GM06990 (cell line): ENCODE data around the gene CD9.

Experiments used
- DNase-seq: peaks from one replicate; pipeline ENCODE4 v3.0.0-alpha.2; 2011; ENCODE audit not compliant: insufficient read length; ENCODE audit errors: extremely low read depth
- H3K27me3 ChIP-seq: replicated peaks from 2 replicates; pipeline ENCODE4 v1.6.0; 2011; ENCODE audit warnings: low read length; ENCODE audit not compliant: control insufficient read depth, insufficient read depth
- H3K36me3 ChIP-seq: 2 replicates; pipeline ENCODE4 v1.5.1; 2011; ENCODE audit warnings: low read length; ENCODE audit not compliant: control insufficient read depth, insufficient read depth
- H3K4me3 ChIP-seq: replicated peaks from 2 replicates; pipeline ENCODE4 v1.5.1; 2011; ENCODE audit warnings: low read depth, mild to moderate bottlenecking, control low read depth, low read length
- CTCF ChIP-seq: IDR thresholded peaks from 2 replicates; pipeline ENCODE4 v1.5.1; 2011; ENCODE audit warnings: low read length, control low read depth, mild to moderate bottlenecking, inconsistent platforms; ENCODE audit not compliant: insufficient read depth, poor library complexity, severe bottlenecking

The CD9 gene

GRCh38 chr12:6180268-6181051, 19.7 kb upstream of the CD9 start:
- no peak for DNase-seq
- TF ChIP-seq CTCF = no peak
- no peaks in the 10 kb centered on the region for H3K36me3 ChIP-seq
- H3K27me3 ChIP-seq = peaks cover 2% of the 10 kb centered on the region; the same call in 1 of the 2 replicates
- no peak overlapping the region for H3K4me3 ChIP-seq

- no peak for TF ChIP-seq CTCF
- no peaks in the 10 kb centered on the region for H3K36me3 ChIP-seq
- DNase-seq = no peak
- peaks cover 2% of the 10 kb centered on the region; the same call in 1 of the 2 replicates for H3K27me3 ChIP-seq
- H3K4me3 ChIP-seq = no peak overlapping the region
Measured at GRCh38 chr12:6181166-6181565, 19.0 kb upstream of the CD9 start.

- no peak for DNase-seq
- TF ChIP-seq CTCF = no peak
- H3K36me3 ChIP-seq = no peaks in the 10 kb centered on the region
Measured at GRCh38 chr12:6181583-6182278, 18.5 kb upstream of the CD9 start.

GRCh38 chr12:6182279-6182898, 17.8 kb upstream of the CD9 start:
- H3K27me3 ChIP-seq = peaks cover 2% of the 10 kb centered on the region; the same call in 1 of the 2 replicates
- H3K36me3 ChIP-seq = no peaks in the 10 kb centered on the region
- TF ChIP-seq CTCF = no peak
- no peak overlapping the region for H3K4me3 ChIP-seq
- DNase-seq = no peak

More at GRCh38 chr12:6181583-6182278, 18.5 kb upstream of the CD9 start:
- H3K27me3 ChIP-seq = peaks cover 2% of the 10 kb centered on the region; the same call in 1 of the 2 replicates
- no peak overlapping the region for H3K4me3 ChIP-seq

- no peak for DNase-seq
- no peak for TF ChIP-seq CTCF
- Histone ChIP-seq H3K36me3 (no peaks in the 10 kb centered on the region), H3K4me3 (peak overlapping the region; percentile 21), H3K27me3 (no peaks in the 10 kb centered on the region; the same call in 1 of the 2 replicates)
Measured at GRCh38 chr12:6183689-6184428, 16.3 kb upstream of the CD9 start.
